ENCODE results near the gene USP17L25. TPM values are rescaled to one million over a fixed set of nuclear protein-coding genes. Genes with fewer than 3 reads are reported as not detected.
"Not testable (repeated sequence)": the region's sequence is repeated elsewhere in the genome, so short reads cannot be mapped to it uniquely, and the experiment has no call there.

The USP17L25 gene
- not detected in 2 replicates for total RNA-seq
- long read RNA-seq = 0 reads

DNA sequence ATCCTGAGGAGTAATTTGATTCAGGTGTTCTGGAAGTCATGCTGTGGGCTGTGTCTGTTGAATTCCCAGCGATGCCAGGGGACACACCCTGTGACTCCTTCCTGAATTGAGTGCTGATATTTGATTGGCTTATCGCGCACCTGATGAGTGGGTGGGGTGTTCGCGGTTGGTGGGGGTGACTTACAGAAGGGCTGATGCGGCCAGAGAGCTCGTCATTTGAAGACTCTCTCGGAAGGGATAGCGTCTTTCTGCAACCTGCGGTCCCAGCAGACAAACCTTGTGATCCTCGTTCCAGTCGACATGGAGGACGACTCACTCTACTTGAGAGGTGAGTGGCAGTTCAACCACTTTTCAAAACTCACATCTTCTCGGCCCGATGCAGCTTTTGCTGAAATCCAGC is at the start of gene USP17L25:
USP17L25 (plus strand) TSS at position 301 of the 400 bp plus-strand sequence; CDS start at position 301, 0 bp downstream.
- H3K27me3 Mint-ChIP-seq; H3K4me3 Mint-ChIP-seq (ENCODE audit: low read depth); H3K36me3 Mint-ChIP-seq (ENCODE audit: insufficient read depth); DNase-seq (ENCODE audit: low spot score, unreplicated experiment); H3K27ac Mint-ChIP-seq; H3K4me1 Mint-ChIP-seq (ENCODE audit: low read depth); H3K9me3 Mint-ChIP-seq (ENCODE audit: low read depth): not testable (repeated sequence)

- H3K4me3 Mint-ChIP-seq (ENCODE audit: low read depth); H3K9me3 Mint-ChIP-seq (ENCODE audit: low read depth); H3K27ac Mint-ChIP-seq; H3K27me3 Mint-ChIP-seq; H3K36me3 Mint-ChIP-seq (ENCODE audit: insufficient read depth); H3K4me1 Mint-ChIP-seq (ENCODE audit: low read depth); DNase-seq (ENCODE audit: low spot score, unreplicated experiment): not testable (repeated sequence)
These were observed 5.5 kb upstream of the USP17L25 start for GRCh38 chr4:9324191-9324590.

- H3K27ac Mint-ChIP-seq; H3K36me3 Mint-ChIP-seq (ENCODE audit: insufficient read depth); H3K9me3 Mint-ChIP-seq (ENCODE audit: low read depth); H3K4me1 Mint-ChIP-seq (ENCODE audit: low read depth); H3K4me3 Mint-ChIP-seq (ENCODE audit: low read depth); DNase-seq (ENCODE audit: low spot score, unreplicated experiment); H3K27me3 Mint-ChIP-seq: not testable (repeated sequence)
These were observed 4.8 kb upstream of the USP17L25 start, which contains the start of gene USP17L24 for GRCh38 chr4:9324865-9325264. Gene USP17L24, plus strand, starts transcription at chr4:9325165. Its CDS starts 0 bp downstream, at chr4:9325165.

GRCh38 chr4:9334358-9334757 is 4.6 kb downstream of the USP17L25 start, which contains the start of gene USP17L26:
Gene USP17L26, plus strand, starts transcription at chr4:9334658. Its CDS starts 0 bp downstream, at chr4:9334658.
- not testable (repeated sequence) for DNase-seq (ENCODE audit: low spot score, unreplicated experiment); H3K27me3 Mint-ChIP-seq; H3K27ac Mint-ChIP-seq; H3K9me3 Mint-ChIP-seq (ENCODE audit: low read depth); H3K36me3 Mint-ChIP-seq (ENCODE audit: insufficient read depth); H3K4me3 Mint-ChIP-seq (ENCODE audit: low read depth); H3K4me1 Mint-ChIP-seq (ENCODE audit: low read depth)

DNA sequence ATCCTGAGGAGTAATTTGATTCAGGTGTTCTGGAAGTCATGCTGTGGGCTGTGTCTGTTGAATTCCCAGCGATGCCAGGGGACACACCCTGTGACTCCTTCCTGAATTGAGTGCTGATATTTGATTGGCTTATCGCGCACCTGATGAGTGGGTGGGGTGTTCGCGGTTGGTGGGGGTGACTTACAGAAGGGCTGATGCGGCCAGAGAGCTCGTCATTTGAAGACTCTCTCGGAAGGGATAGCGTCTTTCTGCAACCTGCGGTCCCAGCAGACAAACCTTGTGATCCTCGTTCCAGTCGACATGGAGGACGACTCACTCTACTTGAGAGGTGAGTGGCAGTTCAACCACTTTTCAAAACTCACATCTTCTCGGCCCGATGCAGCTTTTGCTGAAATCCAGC is 9.4 kb downstream of the USP17L25 start, which contains the start of gene USP17L5:
USP17L5 (plus strand) TSS at position 301 of the 400 bp plus-strand sequence; CDS start at position 301, 0 bp downstream.
- not testable (repeated sequence) for H3K27me3 Mint-ChIP-seq; H3K36me3 Mint-ChIP-seq (ENCODE audit: insufficient read depth); H3K4me3 Mint-ChIP-seq (ENCODE audit: low read depth); H3K4me1 Mint-ChIP-seq (ENCODE audit: low read depth); H3K9me3 Mint-ChIP-seq (ENCODE audit: low read depth); DNase-seq (ENCODE audit: low spot score, unreplicated experiment); H3K27ac Mint-ChIP-seq

DNA sequence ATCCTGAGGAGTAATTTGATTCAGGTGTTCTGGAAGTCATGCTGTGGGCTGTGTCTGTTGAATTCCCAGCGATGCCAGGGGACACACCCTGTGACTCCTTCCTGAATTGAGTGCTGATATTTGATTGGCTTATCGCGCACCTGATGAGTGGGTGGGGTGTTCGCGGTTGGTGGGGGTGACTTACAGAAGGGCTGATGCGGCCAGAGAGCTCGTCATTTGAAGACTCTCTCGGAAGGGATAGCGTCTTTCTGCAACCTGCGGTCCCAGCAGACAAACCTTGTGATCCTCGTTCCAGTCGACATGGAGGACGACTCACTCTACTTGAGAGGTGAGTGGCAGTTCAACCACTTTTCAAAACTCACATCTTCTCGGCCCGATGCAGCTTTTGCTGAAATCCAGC is 14.1 kb downstream of the USP17L25 start, which contains the start of gene USP17L27:
USP17L27 (plus strand) TSS at position 301 of the 400 bp plus-strand sequence; CDS start at position 301, 0 bp downstream.
- not testable (repeated sequence) for DNase-seq (ENCODE audit: low spot score, unreplicated experiment); H3K27me3 Mint-ChIP-seq; H3K9me3 Mint-ChIP-seq (ENCODE audit: low read depth); H3K36me3 Mint-ChIP-seq (ENCODE audit: insufficient read depth); H3K4me3 Mint-ChIP-seq (ENCODE audit: low read depth); H3K4me1 Mint-ChIP-seq (ENCODE audit: low read depth); H3K27ac Mint-ChIP-seq

DNA sequence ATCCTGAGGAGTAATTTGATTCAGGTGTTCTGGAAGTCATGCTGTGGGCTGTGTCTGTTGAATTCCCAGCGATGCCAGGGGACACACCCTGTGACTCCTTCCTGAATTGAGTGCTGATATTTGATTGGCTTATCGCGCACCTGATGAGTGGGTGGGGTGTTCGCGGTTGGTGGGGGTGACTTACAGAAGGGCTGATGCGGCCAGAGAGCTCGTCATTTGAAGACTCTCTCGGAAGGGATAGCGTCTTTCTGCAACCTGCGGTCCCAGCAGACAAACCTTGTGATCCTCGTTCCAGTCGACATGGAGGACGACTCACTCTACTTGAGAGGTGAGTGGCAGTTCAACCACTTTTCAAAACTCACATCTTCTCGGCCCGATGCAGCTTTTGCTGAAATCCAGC is 18.9 kb downstream of the USP17L25 start, which contains the start of gene USP17L28:
USP17L28 (plus strand) TSS at position 301 of the 400 bp plus-strand sequence; CDS start at position 301, 0 bp downstream.
- not testable (repeated sequence) for H3K4me3 Mint-ChIP-seq (ENCODE audit: low read depth); H3K36me3 Mint-ChIP-seq (ENCODE audit: insufficient read depth)

GRCh38 chr4:9350866-9351265 is 21.2 kb downstream of the USP17L25 start:
- not testable (repeated sequence) for H3K27me3 Mint-ChIP-seq; H3K4me3 Mint-ChIP-seq (ENCODE audit: low read depth); H3K4me1 Mint-ChIP-seq (ENCODE audit: low read depth); DNase-seq (ENCODE audit: low spot score, unreplicated experiment); H3K36me3 Mint-ChIP-seq (ENCODE audit: insufficient read depth); H3K9me3 Mint-ChIP-seq (ENCODE audit: low read depth); H3K27ac Mint-ChIP-seq

More for the DNA sequence above, 18.9 kb downstream of the USP17L25 start, which contains the start of gene USP17L28:
- H3K4me1 Mint-ChIP-seq (ENCODE audit: low read depth); H3K27ac Mint-ChIP-seq; DNase-seq (ENCODE audit: low spot score, unreplicated experiment); H3K27me3 Mint-ChIP-seq; H3K9me3 Mint-ChIP-seq (ENCODE audit: low read depth): not testable (repeated sequence)

DNA sequence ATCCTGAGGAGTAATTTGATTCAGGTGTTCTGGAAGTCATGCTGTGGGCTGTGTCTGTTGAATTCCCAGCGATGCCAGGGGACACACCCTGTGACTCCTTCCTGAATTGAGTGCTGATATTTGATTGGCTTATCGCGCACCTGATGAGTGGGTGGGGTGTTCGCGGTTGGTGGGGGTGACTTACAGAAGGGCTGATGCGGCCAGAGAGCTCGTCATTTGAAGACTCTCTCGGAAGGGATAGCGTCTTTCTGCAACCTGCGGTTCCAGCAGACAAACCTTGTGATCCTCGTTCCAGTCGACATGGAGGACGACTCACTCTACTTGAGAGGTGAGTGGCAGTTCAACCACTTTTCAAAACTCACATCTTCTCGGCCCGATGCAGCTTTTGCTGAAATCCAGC is 23.6 kb downstream of the USP17L25 start, which contains the start of gene USP17L29:
USP17L29 (plus strand) TSS at position 301 of the 400 bp plus-strand sequence; CDS start at position 301, 0 bp downstream.
- H3K4me3 Mint-ChIP-seq (ENCODE audit: low read depth); H3K9me3 Mint-ChIP-seq (ENCODE audit: low read depth); H3K27ac Mint-ChIP-seq: not testable (repeated sequence)

DNA sequence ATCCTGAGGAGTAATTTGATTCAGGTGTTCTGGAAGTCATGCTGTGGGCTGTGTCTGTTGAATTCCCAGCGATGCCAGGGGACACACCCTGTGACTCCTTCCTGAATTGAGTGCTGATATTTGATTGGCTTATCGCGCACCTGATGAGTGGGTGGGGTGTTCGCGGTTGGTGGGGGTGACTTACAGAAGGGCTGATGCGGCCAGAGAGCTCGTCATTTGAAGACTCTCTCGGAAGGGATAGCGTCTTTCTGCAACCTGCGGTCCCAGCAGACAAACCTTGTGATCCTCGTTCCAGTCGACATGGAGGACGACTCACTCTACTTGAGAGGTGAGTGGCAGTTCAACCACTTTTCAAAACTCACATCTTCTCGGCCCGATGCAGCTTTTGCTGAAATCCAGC is 33.1 kb downstream of the USP17L25 start, which contains the start of gene USP17L30:
USP17L30 (plus strand) TSS at position 301 of the 400 bp plus-strand sequence; CDS start at position 301, 0 bp downstream.
- H3K27me3 Mint-ChIP-seq; H3K9me3 Mint-ChIP-seq (ENCODE audit: low read depth); H3K36me3 Mint-ChIP-seq (ENCODE audit: insufficient read depth); H3K4me3 Mint-ChIP-seq (ENCODE audit: low read depth); DNase-seq (ENCODE audit: low spot score, unreplicated experiment); H3K27ac Mint-ChIP-seq; H3K4me1 Mint-ChIP-seq (ENCODE audit: low read depth): not testable (repeated sequence)

More for the DNA sequence above, 23.6 kb downstream of the USP17L25 start, which contains the start of gene USP17L29:
- not testable (repeated sequence) for DNase-seq (ENCODE audit: low spot score, unreplicated experiment); H3K4me1 Mint-ChIP-seq (ENCODE audit: low read depth); H3K36me3 Mint-ChIP-seq (ENCODE audit: insufficient read depth); H3K27me3 Mint-ChIP-seq

GRCh38 chr4:9379881-9380280 is 50.2 kb downstream of the USP17L25 start:
- not testable (repeated sequence) for DNase-seq (ENCODE audit: low spot score, unreplicated experiment); H3K27me3 Mint-ChIP-seq; H3K27ac Mint-ChIP-seq; H3K4me3 Mint-ChIP-seq (ENCODE audit: low read depth); H3K36me3 Mint-ChIP-seq (ENCODE audit: insufficient read depth); H3K9me3 Mint-ChIP-seq (ENCODE audit: low read depth); H3K4me1 Mint-ChIP-seq (ENCODE audit: low read depth)
